OCI-LY1 (cell line): ENCODE measurements around the gene OR13J1.
"Not testable (repeated sequence)": the region's sequence is repeated elsewhere in the genome, so short reads cannot be mapped to it uniquely, and the experiment has no call there.

Experiments
- H2AFZ ChIP-seq: fragments of 200-600 bp; sonication (generic), shearing (Covaris generic); 2 replicates; pipeline ENCODE4 v1.6.0; 2014; ENCODE audit warnings: antibody characterized with exemption, mild to moderate bottlenecking, low read length
- H3F3A ChIP-seq: fragments of 200-600 bp; sonication (generic), shearing (Covaris generic); 2 replicates; pipeline ENCODE4 v1.6.0; 2014; ENCODE audit warnings: mild to moderate bottlenecking, antibody characterized with exemption, low read length, moderate library complexity; ENCODE audit not compliant: insufficient read depth
- H3K27ac ChIP-seq: fragments of 200-600 bp; sonication (generic); 2 replicates; pipeline ENCODE4 v1.5.1; 2014; ENCODE audit warnings: low read length, mixed run types, mild to moderate bottlenecking, low read depth; ENCODE audit not compliant: poor library complexity, severe bottlenecking
- H3K27me3 ChIP-seq: fragments of 200-600 bp; sonication (generic); 2 replicates; pipeline ENCODE4 v1.6.0; 2014; ENCODE audit warnings: antibody characterized with exemption, mild to moderate bottlenecking, low read length, moderate library complexity; ENCODE audit not compliant: insufficient read depth
- H3K36me3 ChIP-seq: fragments of 200-600 bp; sonication (generic); 2 replicates; pipeline ENCODE4 v1.6.1; 2014; ENCODE audit warnings: mild to moderate bottlenecking, antibody characterized with exemption, low read length, moderate library complexity, mixed read lengths; ENCODE audit not compliant: insufficient read depth
- H3K4me1 ChIP-seq: fragments of 200-600 bp; sonication (generic); 2 replicates; pipeline ENCODE4 v1.5.1; 2014; ENCODE audit warnings: mild to moderate bottlenecking, low read length, moderate library complexity; ENCODE audit not compliant: insufficient read depth, severe bottlenecking
- H3K4me2 ChIP-seq: fragments of 200-600 bp; sonication (generic), shearing (Covaris generic); 2 replicates; pipeline ENCODE4 v1.6.1; 2014; ENCODE audit warnings: low read length
- H3K4me3 ChIP-seq: fragments of 200-600 bp; sonication (generic); 2 replicates; pipeline ENCODE4 v1.5.1; 2014; ENCODE audit warnings: low read length, low read depth, mild to moderate bottlenecking, mixed read lengths; ENCODE audit not compliant: poor library complexity, severe bottlenecking
- H3K79me2 ChIP-seq: fragments of 200-600 bp; shearing (Covaris generic); 2 replicates; pipeline ENCODE4 v1.6.1; 2016; ENCODE audit warnings: mixed run types, low read length, mixed read lengths; ENCODE audit not compliant: insufficient read depth
- H3K9ac ChIP-seq: fragments of 200-600 bp; sonication (generic), shearing (Covaris generic); 2 replicates; pipeline ENCODE4 v1.6.1; 2014; ENCODE audit warnings: mild to moderate bottlenecking, low read length, mixed read lengths
- H3K9me2 ChIP-seq: fragments of 200-600 bp; sonication (generic), shearing (Covaris generic); 2 replicates; pipeline ENCODE4 v1.6.1; 2014; ENCODE audit warnings: low read depth, mild to moderate bottlenecking, low read length, mixed read lengths
- H3K9me3 ChIP-seq: fragments of 200-600 bp; shearing (Covaris generic); 2 replicates; pipeline ENCODE4 v1.6.1; 2014; ENCODE audit warnings: low read length, mixed read lengths
- H4K20me1 ChIP-seq: fragments of 200-600 bp; sonication (generic), shearing (Covaris generic); 2 replicates; pipeline ENCODE4 v1.6.0; 2016; ENCODE audit warnings: mild to moderate bottlenecking, low read length; ENCODE audit not compliant: insufficient read depth
- CTCF ChIP-seq: fragments of 200-600 bp; sonication (generic), shearing (Covaris generic); IDR thresholded peaks from 2 replicates; pipeline ENCODE4 v1.5.1; 2017; ENCODE audit warnings: mild to moderate bottlenecking, antibody characterized with exemption, low read length, moderate library complexity, mixed read lengths
- EZH2 ChIP-seq: fragments of 200-600 bp; sonication (generic), shearing (Covaris generic); IDR thresholded peaks from 2 replicates; pipeline ENCODE4 v1.8.0; 2017; ENCODE audit warnings: borderline replicate concordance, mixed run types, mild to moderate bottlenecking, antibody characterized with exemption, low read length, moderate library complexity, mixed read lengths

The OR13J1 gene

GRCh38 chr9:35899021-35899420 lies 28.8 kb upstream of the OR13J1 start:
- no peaks in the 10 kb centered on the region for H3K79me2 ChIP-seq
- no peaks in the 10 kb centered on the region for H4K20me1 ChIP-seq
- no peaks in the 10 kb centered on the region for H3K36me3 ChIP-seq
- no peaks in the 10 kb centered on the region for H3K9me2 ChIP-seq
- H3K4me2 ChIP-seq: no peak overlapping the region
- H3K27ac ChIP-seq: no peak overlapping the region
- H3K4me3 ChIP-seq: no peak overlapping the region
- TF ChIP-seq CTCF: no peak
- no peak for TF ChIP-seq EZH2
- H3K9ac ChIP-seq: no peak overlapping the region
- no peak overlapping the region for H2AFZ ChIP-seq
- no peaks in the 10 kb centered on the region for H3K4me1 ChIP-seq
- H3K9me3 ChIP-seq: no peaks in the 10 kb centered on the region
- no peaks in the 10 kb centered on the region; the same call in 1 of the 2 replicates for H3K27me3 ChIP-seq
- H3F3A ChIP-seq: no peaks in the 10 kb centered on the region

- H2AFZ ChIP-seq: no peak overlapping the region
- H4K20me1 ChIP-seq: no peaks in the 10 kb centered on the region
- H3K4me1 ChIP-seq: no peaks in the 10 kb centered on the region
- TF ChIP-seq EZH2: no peak
- H3K9me2 ChIP-seq: no peaks in the 10 kb centered on the region
- H3K27me3 ChIP-seq: no peaks in the 10 kb centered on the region; the same call in 1 of the 2 replicates
- no peaks in the 10 kb centered on the region for H3K9me3 ChIP-seq
- no peak overlapping the region for H3K4me2 ChIP-seq
- no peak overlapping the region for H3K4me3 ChIP-seq
- no peak overlapping the region for H3K9ac ChIP-seq
- no peaks in the 10 kb centered on the region for H3K79me2 ChIP-seq
- no peaks in the 10 kb centered on the region for H3F3A ChIP-seq
- H3K36me3 ChIP-seq: no peaks in the 10 kb centered on the region
- no peak overlapping the region for H3K27ac ChIP-seq
Observed at GRCh38 chr9:35898337-35898736, 28.1 kb upstream of the OR13J1 start.

GRCh38 chr9:35897376-35898099 lies 27.3 kb upstream of the OR13J1 start:
- H3K4me3 ChIP-seq, H3K9me3 ChIP-seq, H3K4me1 ChIP-seq, H3F3A ChIP-seq, H3K27me3 ChIP-seq, H3K36me3 ChIP-seq, H3K27ac ChIP-seq, H3K79me2 ChIP-seq, H2AFZ ChIP-seq, H3K9ac ChIP-seq, H3K9me2 ChIP-seq, H3K4me2 ChIP-seq, H4K20me1 ChIP-seq: not testable (repeated sequence)

- no peaks in the 10 kb centered on the region for H3K9me3 ChIP-seq
- peaks cover 4% of the 10 kb centered on the region; the same call in 1 of the 2 replicates for H3K27me3 ChIP-seq
- no peaks in the 10 kb centered on the region for H3K36me3 ChIP-seq
- no peak overlapping the region for H3K4me2 ChIP-seq
- H3K4me3 ChIP-seq: no peak overlapping the region
- H2AFZ ChIP-seq: no peak overlapping the region
- H3K9ac ChIP-seq: no peak overlapping the region
- no peaks in the 10 kb centered on the region for H3K79me2 ChIP-seq
- no peaks in the 10 kb centered on the region for H3K9me2 ChIP-seq
- H3K4me1 ChIP-seq: no peaks in the 10 kb centered on the region
- no peaks in the 10 kb centered on the region for H3F3A ChIP-seq
- H4K20me1 ChIP-seq: no peaks in the 10 kb centered on the region
- no peak overlapping the region for H3K27ac ChIP-seq
- no peak for TF ChIP-seq EZH2
- no peak for TF ChIP-seq CTCF
Observed at GRCh38 chr9:35896570-35896969, 26.4 kb upstream of the OR13J1 start.
